A549 (cell line): Measurements from ENCODE around the gene BMI1. TPM values are rescaled to one million over a fixed set of nuclear protein-coding genes. Genes with fewer than 3 reads are reported as not detected.

Experiments
- ATAC-seq, 2 experiments: fragments of 200-7000 bp in 1 of 2; fragments of >200 bp in 1 of 2; cut with Nextera tagmentation in 1 of 2; cut with Tn5 transposase in 1 of 2; 3 replicates each; pipeline versions ENCODE4 v1.8.0 to v1.9.1; 2018 to 2020; ENCODE audit warnings: mild to moderate bottlenecking in 1 of 2, moderate library complexity in 1 of 2
- CTCF ChIA-PET: fragments of 300-600 bp; sonication (Branson Sonifier 250); formaldehyde crosslinking; extraction: SDS; loops from one replicate; lab custom pipeline; 2021; ENCODE audit warnings: antibody characterized with exemption, inconsistent platforms; lab: Yijun Ruan, JAX
- POLR2A ChIA-PET: fragments of 350-600 bp; formaldehyde crosslinking; extraction: SDS; loops from one replicate; lab custom pipeline; 2021; ENCODE audit warnings: antibody characterized with exemption, inconsistent platforms; lab: Yijun Ruan, JAX
- DNase-seq, 2 experiments: peaks; one replicate each; pipeline versions ENCODE4 v3.0.0 to v3.0.0-alpha.2; 2011 to 2016; ENCODE audit warnings: low read depth in 1 of 2, low spot score in 1 of 2
- FAIRE-seq: peaks from 2 replicates; lab custom pipeline; 2011; peaks lifted over from hg19 to GRCh38; lab: Jason Lieb, UNC
- H3K27ac ChIP-seq, 2 experiments: fragments of >200 bp; sonication (Bioruptor Twin); formaldehyde crosslinking; 3 replicates each; pipeline ENCODE4 v1.5.1; 2016 to 2017
- H3K4me1 ChIP-seq: fragments of >200 bp; sonication (Bioruptor Twin); formaldehyde crosslinking; 3 replicates; pipeline ENCODE4 v1.6.1; 2016
- H3K4me2 ChIP-seq: fragments of >200 bp; sonication (Bioruptor Twin); formaldehyde crosslinking; 3 replicates; pipeline ENCODE4 v1.6.1; 2016
- H3K4me3 ChIP-seq: fragments of >200 bp; sonication (Bioruptor Twin); formaldehyde crosslinking; 3 replicates; pipeline ENCODE4 v1.5.1; 2016
- H3K9me3 ChIP-seq: fragments of >200 bp; sonication (Bioruptor Twin); formaldehyde crosslinking; 3 replicates; pipeline ENCODE4 v1.6.1; 2016
- BHLHE40 ChIP-seq: IDR thresholded peaks from 2 replicates; pipeline ENCODE4 v1.6.1; 2012; ENCODE audit warnings: low read depth, low read length, inconsistent platforms
- CBX8 ChIP-seq: fragments of 200-600 bp; sonication (generic); IDR thresholded peaks from 2 replicates; pipeline ENCODE4 v1.6.1; 2016
- CHD2 ChIP-seq: fragments of 150-350 bp; IDR thresholded peaks from 2 replicates; pipeline ENCODE4 v1.6.1; 2014; ENCODE audit warnings: low read length; ENCODE audit not compliant: partially characterized antibody
- CHD4 ChIP-seq: fragments of 200-600 bp; sonication (generic); IDR thresholded peaks from 2 replicates; pipeline ENCODE4 v1.6.1; 2016; ENCODE audit warnings: antibody characterized with exemption, mild to moderate bottlenecking, borderline replicate concordance
- EHMT2 ChIP-seq: fragments of 200-600 bp; sonication (generic); IDR thresholded peaks from 2 replicates; pipeline ENCODE4 v1.6.1; 2016; ENCODE audit warnings: antibody characterized with exemption, low read depth, mild to moderate bottlenecking, moderate library complexity
- EP300 ChIP-seq, 2 experiments: fragments of >200 bp; sonication (Bioruptor Twin); formaldehyde crosslinking; IDR thresholded peaks; 2 replicates in 1 of 2; 3 replicates in 1 of 2; pipeline ENCODE4 v1.6.1; 2016 to 2017
- ESRRA ChIP-seq: fragments of 150-350 bp; IDR thresholded peaks from 2 replicates; pipeline ENCODE4 v1.6.1; 2014; ENCODE audit warnings: mild to moderate bottlenecking, low read length, borderline replicate concordance
- FOSB ChIP-seq: fragments of 250-450 bp; sonication (Bioruptor Pico); IDR thresholded peaks from 2 replicates; pipeline ENCODE4 v1.5.0; 2020; ENCODE audit warnings: mild to moderate bottlenecking, moderate library complexity
- FOXS1 ChIP-seq: fragments of 250-450 bp; sonication (Bioruptor Pico); IDR thresholded peaks from 2 replicates; pipeline ENCODE4 v1.5.0; 2020; ENCODE audit warnings: mild to moderate bottlenecking, moderate library complexity
- HDAC2 ChIP-seq: fragments of 200-600 bp; sonication (generic); IDR thresholded peaks from 2 replicates; pipeline ENCODE4 v1.6.1; 2016
- HOXB13 ChIP-seq: fragments of 250-450 bp; sonication (Bioruptor Pico); IDR thresholded peaks from 2 replicates; pipeline ENCODE4 v1.5.0; 2020; ENCODE audit warnings: low read depth, mild to moderate bottlenecking, moderate library complexity
- HOXB5 ChIP-seq: fragments of 250-450 bp; sonication (Bioruptor Pico); IDR thresholded peaks from 2 replicates; pipeline ENCODE4 v1.5.0; 2020; ENCODE audit warnings: mild to moderate bottlenecking, moderate library complexity
- JUN ChIP-seq, 2 experiments: fragments of >200 bp; sonication (Bioruptor Twin); formaldehyde crosslinking; IDR thresholded peaks; 2 replicates in 1 of 2; 3 replicates in 1 of 2; pipeline ENCODE4 v1.6.1; 2016 to 2017
- KDM1A ChIP-seq: fragments of 200-600 bp; sonication (generic); IDR thresholded peaks from 2 replicates; pipeline ENCODE4 v1.6.1; 2016; ENCODE audit warnings: low read depth, mild to moderate bottlenecking
- KDM5A ChIP-seq: fragments of 200-600 bp; sonication (generic); IDR thresholded peaks from 2 replicates; pipeline ENCODE4 v1.6.1; 2016; ENCODE audit warnings: antibody characterized with exemption, mild to moderate bottlenecking
- MAZ ChIP-seq: fragments of 150-350 bp; IDR thresholded peaks from 2 replicates; pipeline ENCODE4 v1.6.1; 2014; ENCODE audit warnings: antibody characterized with exemption, low read depth, low read length, borderline replicate concordance
- MYC ChIP-seq: IDR thresholded peaks from 2 replicates; pipeline ENCODE4 v1.6.1; 2012; ENCODE audit warnings: mild to moderate bottlenecking, inconsistent platforms, low read length, improper control_type of control experiment, borderline replicate concordance
- NPAS2 ChIP-seq: fragments of 250-450 bp; sonication (Bioruptor Pico); IDR thresholded peaks from 2 replicates; pipeline ENCODE4 v1.8.0; 2022; ENCODE audit warnings: mild to moderate bottlenecking, moderate library complexity, borderline replicate concordance
- PHF8 ChIP-seq: fragments of 200-600 bp; sonication (generic); IDR thresholded peaks from 2 replicates; pipeline ENCODE4 v1.6.1; 2016; ENCODE audit warnings: low read depth, mild to moderate bottlenecking, antibody characterized with exemption, moderate library complexity, borderline replicate concordance
- POLR2A ChIP-seq: IDR thresholded peaks from 2 replicates; pipeline ENCODE4 v1.6.1; 2012; ENCODE audit warnings: mild to moderate bottlenecking, low read length
- POLR2AphosphoS2 ChIP-seq: conservative IDR thresholded peaks from 2 replicates; pipeline ENCODE4 v1.6.1; 2012; ENCODE audit warnings: low read length, improper control_type of control experiment, inconsistent platforms
- RAD21 ChIP-seq, 2 experiments: fragments of >200 bp in 1 of 2; sonication (Bioruptor Twin) in 1 of 2; formaldehyde crosslinking in 1 of 2; IDR thresholded peaks in 1 of 2; conservative IDR thresholded peaks in 1 of 2; 2 replicates in 1 of 2; 3 replicates in 1 of 2; pipeline ENCODE4 v1.6.1; 2012 to 2018; ENCODE audit warnings: inconsistent platforms in 1 of 2
- RARB ChIP-seq: fragments of 250-450 bp; sonication (Bioruptor Pico); IDR thresholded peaks from 2 replicates; pipeline ENCODE4 v1.8.0; 2021; ENCODE audit warnings: mild to moderate bottlenecking, moderate library complexity
- RNF2 ChIP-seq: fragments of 200-600 bp; sonication (generic); IDR thresholded peaks from 2 replicates; pipeline ENCODE4 v1.6.1; 2016; ENCODE audit warnings: low read depth, mild to moderate bottlenecking, antibody characterized with exemption, moderate library complexity, borderline replicate concordance
- SMC3 ChIP-seq: fragments of >200 bp; sonication (Bioruptor Twin); formaldehyde crosslinking; IDR thresholded peaks from 3 replicates; pipeline ENCODE4 v1.6.1; 2018; ENCODE audit warnings: inconsistent platforms
- TFCP2L1 ChIP-seq: fragments of 250-450 bp; sonication (Bioruptor Pico); IDR thresholded peaks from 2 replicates; pipeline ENCODE4 v1.5.0; 2021; ENCODE audit warnings: mild to moderate bottlenecking
- TP53 ChIP-seq: fragments of 250-450 bp; sonication (Bioruptor Pico); IDR thresholded peaks from 2 replicates; pipeline ENCODE4 v1.5.0; 2021; ENCODE audit warnings: mild to moderate bottlenecking, moderate library complexity
- WGBS: methylation state at CpG from one replicate; pipeline ENCODE4 v1.1.6; 2017; ENCODE audit errors: missing lambda C conversion rate; 5-methylcytosine and 5-hydroxymethylcytosine counted together
- polyA minus RNA-seq: library from RNA; depleted of rRNA, polyadenylated mRNA; stranded (reverse); fragments of >200 nt; gene quantifications from 2 replicates; pipeline ENCODE4 v1.2.3, GENCODE V29; 2011; rRNA and poly(A)+ RNA removed
- polyA plus RNA-seq, 4 experiments: library from polyadenylated mRNA; depleted of rRNA in 3 of 4; stranded (reverse); fragments of >200 nt; fragmentation: RNase III in 1 of 4; extraction: RNeasy Plus Mini Kit Qiagen cat#74134 plus additional on column Dnase treatment in 1 of 4; gene quantifications; 2 replicates in 3 of 4; 3 replicates in 1 of 4; pipeline ENCODE4 v1.2.3, GENCODE V29; 2011 to 2017
- TF ChIP-seq, protein P1 (sequence below): fragments of >200 bp; sonication (Bioruptor Twin); formaldehyde crosslinking; IDR thresholded peaks from 3 replicates; pipeline ENCODE4 v1.5.1; 2016
- TF ChIP-seq, protein P2 (sequence below): IDR thresholded peaks from 2 replicates; pipeline ENCODE4 v1.6.1; 2012

BMI1 gene
- polyA plus RNA-seq (2011; rRNA removed) (64.3 and 77.3 TPM in 2 replicates), polyA plus RNA-seq (2017; fragmentation: RNase III; extraction: RNeasy Plus Mini Kit Qiagen cat#74134 plus additional on column Dnase treatment) (40.7 to 50.9 TPM (median 44.4 TPM) in 3 replicates), polyA minus RNA-seq (48.9 and 51.1 TPM in 2 replicates)
- polyA plus RNA-seq (2012; cell fraction: cytosol; rRNA removed), result 18.5 and 19.4 TPM in 2 replicates
- polyA plus RNA-seq (2012; cell fraction: nucleus; rRNA removed), result 11.7 and 13.0 TPM in 2 replicates

DNA sequence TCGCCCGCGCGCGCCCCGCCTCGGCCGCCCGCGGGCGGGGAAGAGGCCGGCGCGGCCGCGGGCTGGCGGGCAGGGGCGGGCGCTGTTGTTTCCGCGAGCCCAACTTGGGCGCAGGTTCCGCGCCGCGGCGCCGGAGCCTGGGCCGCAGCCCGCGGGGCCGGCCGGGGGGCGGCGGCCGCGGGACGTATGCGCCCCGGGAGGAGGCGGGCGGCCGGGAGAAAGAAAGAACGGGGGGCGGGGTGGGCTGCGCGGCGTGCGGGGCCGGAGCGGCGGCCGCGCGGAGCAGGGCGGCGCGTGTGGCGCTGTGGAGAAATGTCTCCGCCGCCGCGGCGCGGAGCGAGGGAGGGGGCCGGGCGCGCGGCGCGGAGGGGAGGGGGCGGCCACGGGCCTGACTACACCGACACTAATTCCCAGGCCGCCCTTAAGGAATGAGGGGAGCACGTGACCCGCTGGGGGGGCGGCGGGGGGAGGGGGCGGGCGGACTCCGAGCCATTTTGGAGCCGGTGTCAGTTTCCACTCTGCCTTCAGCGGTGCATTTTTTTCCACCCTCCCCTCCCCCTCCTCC lies at the start of gene BMI1:
BMI1 (plus strand) TSS at position 509 of the 565 bp plus-strand sequence. CDS start 5,351 bp downstream, outside the sequence.
- ATAC-seq, result peak; percentile 32 to 57
- Histone ChIP-seq H3K4me3 (peak within 1 kb of the TSS; percentile 83), H3K9me3 (no peaks in the 10 kb centered on the region), H3K4me2 (peak within 1 kb of the TSS; percentile 76)
- no peak for FAIRE-seq
- CTCF ChIA-PET, result no interaction called here
- TF ChIP-seq TP53 (CRISPR knock-in tag) (no peak), BHLHE40 (no peak), POLR2AphosphoS2 (no peak), JUN (IDR thresholded peaks at IDR 0.05) (peak in 1 of 2 experiments; percentile 81; a peak in 3 of 5 replicates), RNF2 (no peak), MYC (no peak), KDM1A (no peak), HOXB13 (no peak), PHF8 (no peak), NPAS2 (CRISPR knock-in tag) (no peak), TFCP2L1 (CRISPR knock-in tag) (no peak), KDM5A (no peak), MAZ (no peak), CHD4 (no peak), EP300 (IDR thresholded peaks at IDR 0.05) (peak in 1 of 2 experiments; percentile 23; a peak in 1 of 5 replicates), FOSB (CRISPR knock-in tag) (no peak), CHD2 (no peak), ESRRA (no peak), EHMT2 (no peak), RAD21 (conservative IDR thresholded peaks at IDR 0.05 in 1 of 2, IDR thresholded peaks at IDR 0.05 in 1 of 2) (peak in 1 of 2 experiments; percentile 31; a peak in 1 of 5 replicates), POLR2A (peak; percentile 32; the same call in 1 of the 2 replicates), CBX8 (no peak), FOXS1 (CRISPR knock-in tag) (no peak), HOXB5 (no peak), HDAC2 (no peak), RARB (no peak), SMC3 (peak; percentile 35; the same call in 1 of the 3 replicates)
- TF ChIP-seq, protein P1, sequence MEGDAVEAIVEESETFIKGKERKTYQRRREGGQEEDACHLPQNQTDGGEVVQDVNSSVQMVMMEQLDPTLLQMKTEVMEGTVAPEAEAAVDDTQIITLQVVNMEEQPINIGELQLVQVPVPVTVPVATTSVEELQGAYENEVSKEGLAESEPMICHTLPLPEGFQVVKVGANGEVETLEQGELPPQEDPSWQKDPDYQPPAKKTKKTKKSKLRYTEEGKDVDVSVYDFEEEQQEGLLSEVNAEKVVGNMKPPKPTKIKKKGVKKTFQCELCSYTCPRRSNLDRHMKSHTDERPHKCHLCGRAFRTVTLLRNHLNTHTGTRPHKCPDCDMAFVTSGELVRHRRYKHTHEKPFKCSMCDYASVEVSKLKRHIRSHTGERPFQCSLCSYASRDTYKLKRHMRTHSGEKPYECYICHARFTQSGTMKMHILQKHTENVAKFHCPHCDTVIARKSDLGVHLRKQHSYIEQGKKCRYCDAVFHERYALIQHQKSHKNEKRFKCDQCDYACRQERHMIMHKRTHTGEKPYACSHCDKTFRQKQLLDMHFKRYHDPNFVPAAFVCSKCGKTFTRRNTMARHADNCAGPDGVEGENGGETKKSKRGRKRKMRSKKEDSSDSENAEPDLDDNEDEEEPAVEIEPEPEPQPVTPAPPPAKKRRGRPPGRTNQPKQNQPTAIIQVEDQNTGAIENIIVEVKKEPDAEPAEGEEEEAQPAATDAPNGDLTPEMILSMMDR, result no peak; the same call in 2 of the 3 replicates
- TF ChIP-seq, protein P2, sequence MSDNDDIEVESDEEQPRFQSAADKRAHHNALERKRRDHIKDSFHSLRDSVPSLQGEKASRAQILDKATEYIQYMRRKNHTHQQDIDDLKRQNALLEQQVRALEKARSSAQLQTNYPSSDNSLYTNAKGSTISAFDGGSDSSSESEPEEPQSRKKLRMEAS, result peak; percentile 16; the same call in 1 of the 2 replicates
- TF ChIP-seq, all 56 proteins: peak for 6
- peak within 1 kb of the TSS; percentile 89 to 91 for H3K27ac ChIP-seq
- POLR2A ChIA-PET, result interaction anchor here (2.0 kb wide), 1 partner anchor 92 kb away, joined by 6 read pairs; no protein-coding TSS in a partner anchor
- H3K4me1 ChIP-seq, result peaks cover 30% of the 10 kb centered on the region
- DNase-seq, result peak; percentile 76 to 77
- 0% methylated on average over 11 of the region's 85 CpGs for WGBS
